B cell (primary cell): ENCODE results near the gene RHCE. TPM values are rescaled to one million over a fixed set of nuclear protein-coding genes. Genes with fewer than 3 reads are reported as not detected.

Experiments used
- ATAC-seq: fragments of 200-7000 bp; cut with Tn5 transposase; one replicate; pipeline ENCODE4 v1.10.0; 2021; ENCODE audit warnings: low read depth, mild to moderate bottlenecking, moderate number of reproducible peaks, moderate library complexity
- CTCF ChIA-PET: fragments of 350-600 bp; sonication (Branson Sonifier 250); formaldehyde crosslinking; loops from one replicate; lab custom pipeline; 2021; ENCODE audit warnings: antibody characterized with exemption, inconsistent platforms; lab: Charles Lee
- POLR2A ChIA-PET: fragments of 350-600 bp; sonication (Branson Sonifier 250); formaldehyde crosslinking; loops from one replicate; lab custom pipeline; 2021; ENCODE audit warnings: antibody characterized with exemption; lab: Charles Lee
- DNase-seq: peaks from one replicate; pipeline ENCODE4 v3.0.0; 2013
- H2AFZ ChIP-seq: 2 replicates; pipeline ENCODE4 v1.6.1; 2012; ENCODE audit warnings: mild to moderate bottlenecking, low read depth, low read length; ENCODE audit not compliant: insufficient read depth, poor library complexity, severe bottlenecking
- H3K27ac ChIP-seq, 2 donors: 1 replicate in 1 of 2; 2 replicates in 1 of 2; pipeline ENCODE4 v1.5.1; 2012 to 2013; ENCODE audit warnings: low read length in 2 of 2, mild to moderate bottlenecking in 2 of 2, moderate library complexity in 1 of 2
- H3K27me3 ChIP-seq, 4 experiments: fragments of 200-600 bp in 1 of 4; sonication (generic) in 1 of 4; replicated peaks in 1 of 4; 1 replicate in 2 of 4; 2 replicates in 2 of 4; pipeline versions ENCODE4 v1.6.1 to v1.7.0; 2013 to 2016; ENCODE audit warnings: low read length in 3 of 4, mild to moderate bottlenecking in 2 of 4, mixed read lengths in 1 of 4, moderate library complexity in 1 of 4; ENCODE audit not compliant: insufficient read depth in 4 of 4, control insufficient read depth in 3 of 4; ENCODE audit errors: control extremely low read depth in 1 of 4
- H3K36me3 ChIP-seq, 2 experiments: replicated peaks in 1 of 2; 1 replicate in 1 of 2; 2 replicates in 1 of 2; pipeline versions ENCODE4 v1.6.1 to v1.7.1; 2013; ENCODE audit warnings: low read length in 1 of 2; ENCODE audit not compliant: insufficient read depth in 2 of 2, control insufficient read depth in 1 of 2; ENCODE audit errors: control extremely low read depth in 1 of 2, extremely low read depth in 1 of 2
- H3K4me1 ChIP-seq, 2 donors: fragments of 200-600 bp in 1 of 2; sonication (generic) in 1 of 2; 1 replicate in 1 of 2; 2 replicates in 1 of 2; pipeline versions ENCODE4 v1.5.1 to v1.6.1; 2013 to 2017; ENCODE audit warnings: low read length in 2 of 2; ENCODE audit not compliant: control insufficient read depth in 2 of 2, insufficient read depth in 2 of 2
- H3K4me2 ChIP-seq: replicated peaks from 2 replicates; pipeline ENCODE3; 2012; ENCODE audit warnings: mild to moderate bottlenecking, low read depth, low read length; ENCODE audit not compliant: poor library complexity, severe bottlenecking
- H3K4me3 ChIP-seq, 5 experiments: fragments of 200-600 bp in 1 of 5; sonication (generic) in 1 of 5; 1 replicate in 3 of 5; 2 replicates in 2 of 5; pipeline versions ENCODE4 v1.5.1 to v1.7.0; 2011 to 2016; ENCODE audit warnings: low read length in 4 of 5, mild to moderate bottlenecking in 4 of 5, low read depth in 2 of 5, control low read depth in 1 of 5, moderate library complexity in 1 of 5; ENCODE audit not compliant: insufficient read depth in 1 of 5; ENCODE audit errors: control extremely low read depth in 1 of 5, extremely low read depth in 1 of 5
- H3K79me2 ChIP-seq: fragments of 200-600 bp; sonication (generic); one replicate; pipeline ENCODE4 v1.6.0; 2016; ENCODE audit warnings: low read length; ENCODE audit not compliant: control insufficient read depth, insufficient read depth
- H3K9ac ChIP-seq: fragments of 200-600 bp; sonication (generic); 2 replicates; pipeline ENCODE4 v1.6.1; 2017; ENCODE audit warnings: mild to moderate bottlenecking, low read length, moderate library complexity
- H3K9me3 ChIP-seq, 3 donors: one replicate each; pipeline versions ENCODE4 v1.6.1 to v1.7.1; 2013; ENCODE audit warnings: low read length in 2 of 3; ENCODE audit not compliant: control insufficient read depth in 2 of 3, insufficient read depth in 1 of 3; ENCODE audit errors: control extremely low read depth in 1 of 3
- H4K20me1 ChIP-seq: 2 replicates; pipeline ENCODE4 v1.6.0; 2012; ENCODE audit warnings: mild to moderate bottlenecking, low read length; ENCODE audit not compliant: insufficient read depth, control insufficient read depth, poor library complexity, severe bottlenecking
- H3K27ac Mint-ChIP-seq: one replicate; pipeline ENCODE4 v1.8.0; 2021; ENCODE audit warnings: mixed read lengths
- H3K27me3 Mint-ChIP-seq: one replicate; pipeline ENCODE4 v1.8.0; 2021; ENCODE audit warnings: mixed read lengths
- H3K4me1 Mint-ChIP-seq: one replicate; pipeline ENCODE4 v1.8.0; 2021; ENCODE audit warnings: mixed read lengths
- H3K4me3 Mint-ChIP-seq: one replicate; pipeline ENCODE4 v1.8.0; 2021; ENCODE audit warnings: mixed read lengths
- H3K9me3 Mint-ChIP-seq: one replicate; pipeline ENCODE4 v1.8.0; 2022; ENCODE audit warnings: mixed read lengths; ENCODE audit not compliant: insufficient read depth
- CTCF ChIP-seq: fragments of 200-600 bp; IDR thresholded peaks from one replicate; pipeline ENCODE4 v1.8.0; 2022; ENCODE audit warnings: antibody characterized with exemption, mild to moderate bottlenecking
- EZH2 ChIP-seq: IDR thresholded peaks from 2 replicates; pipeline ENCODE4 v1.6.1; 2012; ENCODE audit warnings: borderline replicate concordance, low read depth, mild to moderate bottlenecking, moderate library complexity, low read length; ENCODE audit not compliant: insufficient read depth, poor library complexity, severe bottlenecking
- WGBS: methylation state at CpG from one replicate; pipeline ENCODE4 v1.1.5; 2013; ENCODE audit warnings: missing lambda C conversion rate; ENCODE audit not compliant: insufficient coverage; 5-methylcytosine and 5-hydroxymethylcytosine counted together
- intact Hi-C: fragments of 100-400 bp; cut with micrococcal nuclease; formaldehyde crosslinking; loops from one replicate; pipeline ENCODE4 v1.10.0; 2022
- polyA plus RNA-seq: library from polyadenylated mRNA; depleted of rRNA; stranded (reverse); fragments of >200 nt; gene quantifications from 2 replicates; pipeline ENCODE4 v1.2.3, GENCODE V29; 2012
- total RNA-seq, 2 donors: library from RNA; stranded (reverse); fragments of 120-200 nt in 1 of 2; gene quantifications; 1 replicate in 1 of 2; 2 replicates in 1 of 2; pipeline versions ENCODE4 v1.2.3 to v1.2.4, GENCODE V29; 2013 to 2022

Gene RHCE
- total and polyA plus RNA-seq, 2 donors (not counting 1 experiment from before 2014, with no cell fraction given), result 0.28 TPM; not detected in 1

GRCh38 chr1:25439287-25439686 lies 18.7 kb upstream of the RHCE start:
- no peaks in the 10 kb centered on the region for H3K9me3 Mint-ChIP-seq
- Histone ChIP-seq H3K4me2 (no peak overlapping the region), H3K27me3 (no peaks in the 10 kb centered on the region), H3K4me1 (peaks cover 17 to 24% of the 10 kb centered on the region in 2 donors), H3K9ac (no peak overlapping the region), H3K36me3 (no peaks in the 10 kb centered on the region), H4K20me1 (peaks cover 87% of the 10 kb centered on the region), H3K27ac (no peak overlapping the region), H3K79me2 (peaks cover 94% of the 10 kb centered on the region), H2AFZ (no peak overlapping the region), H3K4me3 (no peak overlapping the region), H3K9me3 (no peaks in the 10 kb centered on the region)
- 97% methylated on average over 5 of the region's 6 CpGs for WGBS
- intact Hi-C loops, result no loop called here
- TF ChIP-seq EZH2 (no peak), CTCF (no peak)
- ATAC-seq (no peak), DNase-seq (no peak)
- no peak overlapping the region for H3K4me3 Mint-ChIP-seq
- POLR2A ChIA-PET, result no interaction called here
- no peak overlapping the region for H3K27ac Mint-ChIP-seq
- no peaks in the 10 kb centered on the region for H3K27me3 Mint-ChIP-seq
- peaks cover 44% of the 10 kb centered on the region for H3K4me1 Mint-ChIP-seq
- CTCF ChIA-PET, result no interaction called here

GRCh38 chr1:25437672-25438071 lies 17.0 kb upstream of the RHCE start:
- H3K27ac ChIP-seq, result no peak overlapping the region
- no peak for ATAC-seq
- ChIA-PET CTCF (interaction anchor here (0.7 to 1.2 kb wide), 2 partner anchors 13 to 229 kb away, joined by 4 to 6 read pairs; no protein-coding TSS in a partner anchor), POLR2A (interaction anchor here (0.6 kb wide), 1 partner anchor 67 kb away, joined by 3 read pairs; no protein-coding TSS in a partner anchor)
- H3K4me1 Mint-ChIP-seq, result peaks cover 53% of the 10 kb centered on the region
- H3K4me3 Mint-ChIP-seq, result no peak overlapping the region
- H2AFZ ChIP-seq, result no peak overlapping the region
- peaks cover 96% of the 10 kb centered on the region for H3K79me2 ChIP-seq
- intact Hi-C loops, result no loop called here
- no peak overlapping the region for H3K9ac ChIP-seq
- H3K36me3 ChIP-seq, result no peaks in the 10 kb centered on the region
- no peak overlapping the region for H3K4me3 ChIP-seq
- 97% methylated on average over 3 of the region's 8 CpGs for WGBS
- H3K27me3 Mint-ChIP-seq, result no peaks in the 10 kb centered on the region
- DNase-seq, result no peak
- H3K9me3 Mint-ChIP-seq, result no peaks in the 10 kb centered on the region
- H3K4me2 ChIP-seq, result no peak overlapping the region
- no peaks in the 10 kb centered on the region for H3K9me3 ChIP-seq
- peaks cover 73% of the 10 kb centered on the region for H4K20me1 ChIP-seq
- H3K27ac Mint-ChIP-seq, result no peak overlapping the region
- TF ChIP-seq EZH2, result no peak
- no peak for TF ChIP-seq CTCF
- H3K4me1 ChIP-seq, result peaks cover 17 to 31% of the 10 kb centered on the region in 2 donors
- no peaks in the 10 kb centered on the region for H3K27me3 ChIP-seq
